HG02642 (cell line): ENCODE data around the gene MRNIP.

Source experiments
- ATAC-seq: cut with Tn5 transposase; IDR thresholded peaks from one replicate; pipeline ENCODE4 v1.9.1; 2021; ENCODE audit warnings: mild to moderate bottlenecking; ENCODE audit not compliant: unreplicated experiment, poor library complexity

The MRNIP gene

GRCh38 chr5:179812135-179812825, 46.3 kb downstream of the MRNIP start:
- no peak for ATAC-seq

GRCh38 chr5:179806250-179807048, 52.2 kb downstream of the MRNIP start, which contains the start of gene MGAT4B:
MGAT4B (minus strand) TSS chr5:179806866; CDS start chr5:179806583, 283 bp downstream.
- peak; percentile 68 for ATAC-seq

- peak; percentile 25 for ATAC-seq
Observed at GRCh38 chr5:179805529-179806249, 52.9 kb downstream of the MRNIP start.

- no peak for ATAC-seq
Observed at GRCh38 chr5:179805070-179805528, 53.5 kb downstream of the MRNIP start.

GRCh38 chr5:179804555-179804947, 54.1 kb downstream of the MRNIP start:
- no peak for ATAC-seq

GRCh38 chr5:179803651-179804554, 54.7 kb downstream of the MRNIP start:
- ATAC-seq, result no peak

GRCh38 chr5:179802950-179803562, 55.6 kb downstream of the MRNIP start:
- ATAC-seq, result no peak

GRCh38 chr5:179802207-179802883, 56.3 kb downstream of the MRNIP start:
- no peak for ATAC-seq

- ATAC-seq, result no peak
Observed at GRCh38 chr5:179801304-179802206, 57.1 kb downstream of the MRNIP start.

GRCh38 chr5:179800696-179801201, 57.9 kb downstream of the MRNIP start:
- ATAC-seq, result no peak

- no peak for ATAC-seq
Observed at GRCh38 chr5:179800071-179800695, 58.4 kb downstream of the MRNIP start.

GRCh38 chr5:179799644-179799973, 59.0 kb downstream of the MRNIP start:
- no peak for ATAC-seq

GRCh38 chr5:179798771-179799643, 59.6 kb downstream of the MRNIP start:
- no peak for ATAC-seq

- no peak for ATAC-seq
Observed at GRCh38 chr5:179798144-179798770, 60.4 kb downstream of the MRNIP start.

GRCh38 chr5:179797741-179798140, 60.9 kb downstream of the MRNIP start:
- ATAC-seq, result no peak
